RWPE1 (cell line): Measurements from ENCODE around the gene PCMTD2.

Experiments
- CTCF ChIA-PET: fragments of 350-600 bp; sonication (Branson Sonifier 250); formaldehyde crosslinking; extraction: SDS; loops from one replicate; lab custom pipeline; 2021; lab: Yijun Ruan, JAX
- POLR2A ChIA-PET: fragments of 400-600 bp; formaldehyde crosslinking; extraction: SDS; loops from one replicate; lab custom pipeline; 2020; ENCODE audit warnings: antibody characterized with exemption; ENCODE audit not compliant: low non-redundant PET; lab: Yijun Ruan, JAX
- DNase-seq: peaks from one replicate; pipeline ENCODE4 v3.0.0; 2012; ENCODE audit warnings: low spot score
- H3K27ac ChIP-seq: fragments of 450-650 bp; 2 replicates; pipeline ENCODE4 v1.5.1; 2017
- TF ChIP-seq, protein P1 (sequence below): fragments of 450-650 bp; conservative IDR thresholded peaks from 2 replicates; pipeline ENCODE4 v1.5.1; 2017; ENCODE audit warnings: low read depth, mild to moderate bottlenecking

PCMTD2 gene

DNA sequence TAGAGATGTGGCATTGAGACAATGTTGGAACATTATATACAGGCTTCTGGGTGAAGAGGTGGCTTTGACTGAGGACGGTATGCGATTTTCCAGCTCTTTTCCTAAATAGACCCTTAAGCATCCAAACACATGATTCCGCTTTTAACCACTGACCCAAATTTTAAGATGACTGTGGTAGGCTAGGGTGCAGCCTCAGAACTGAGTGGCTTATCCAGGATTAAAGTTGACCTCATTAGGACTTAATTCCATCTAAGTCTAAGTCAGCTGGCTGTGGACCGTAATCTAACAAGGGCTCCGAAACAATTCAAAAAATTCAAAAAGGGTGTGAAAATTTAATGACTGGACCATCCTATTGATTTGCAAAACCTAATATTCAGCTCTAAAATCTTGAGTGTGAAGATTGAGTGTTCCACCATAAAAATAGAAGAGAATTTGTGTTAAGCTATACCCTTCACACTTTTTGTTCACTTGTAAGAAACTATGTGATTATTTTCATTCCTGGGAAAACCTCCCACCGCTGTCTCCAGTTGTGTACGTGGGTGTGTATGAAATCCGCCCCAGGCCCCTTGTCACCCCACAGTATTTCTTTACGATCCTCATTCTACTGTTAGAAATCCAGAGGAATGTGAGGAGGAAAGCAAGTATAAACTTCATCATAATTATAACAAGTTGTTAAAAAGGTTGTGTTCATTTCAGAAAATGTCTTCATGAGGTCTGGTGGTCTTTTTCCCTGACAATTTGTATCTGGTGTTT is 2.7 kb downstream of the PCMTD2 start:
- TF ChIP-seq, protein P1, sequence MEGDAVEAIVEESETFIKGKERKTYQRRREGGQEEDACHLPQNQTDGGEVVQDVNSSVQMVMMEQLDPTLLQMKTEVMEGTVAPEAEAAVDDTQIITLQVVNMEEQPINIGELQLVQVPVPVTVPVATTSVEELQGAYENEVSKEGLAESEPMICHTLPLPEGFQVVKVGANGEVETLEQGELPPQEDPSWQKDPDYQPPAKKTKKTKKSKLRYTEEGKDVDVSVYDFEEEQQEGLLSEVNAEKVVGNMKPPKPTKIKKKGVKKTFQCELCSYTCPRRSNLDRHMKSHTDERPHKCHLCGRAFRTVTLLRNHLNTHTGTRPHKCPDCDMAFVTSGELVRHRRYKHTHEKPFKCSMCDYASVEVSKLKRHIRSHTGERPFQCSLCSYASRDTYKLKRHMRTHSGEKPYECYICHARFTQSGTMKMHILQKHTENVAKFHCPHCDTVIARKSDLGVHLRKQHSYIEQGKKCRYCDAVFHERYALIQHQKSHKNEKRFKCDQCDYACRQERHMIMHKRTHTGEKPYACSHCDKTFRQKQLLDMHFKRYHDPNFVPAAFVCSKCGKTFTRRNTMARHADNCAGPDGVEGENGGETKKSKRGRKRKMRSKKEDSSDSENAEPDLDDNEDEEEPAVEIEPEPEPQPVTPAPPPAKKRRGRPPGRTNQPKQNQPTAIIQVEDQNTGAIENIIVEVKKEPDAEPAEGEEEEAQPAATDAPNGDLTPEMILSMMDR = no peak
- POLR2A ChIA-PET = no interaction called here
- H3K27ac ChIP-seq = no peak overlapping the region
- CTCF ChIA-PET = no interaction called here
- DNase-seq = no peak

DNA sequence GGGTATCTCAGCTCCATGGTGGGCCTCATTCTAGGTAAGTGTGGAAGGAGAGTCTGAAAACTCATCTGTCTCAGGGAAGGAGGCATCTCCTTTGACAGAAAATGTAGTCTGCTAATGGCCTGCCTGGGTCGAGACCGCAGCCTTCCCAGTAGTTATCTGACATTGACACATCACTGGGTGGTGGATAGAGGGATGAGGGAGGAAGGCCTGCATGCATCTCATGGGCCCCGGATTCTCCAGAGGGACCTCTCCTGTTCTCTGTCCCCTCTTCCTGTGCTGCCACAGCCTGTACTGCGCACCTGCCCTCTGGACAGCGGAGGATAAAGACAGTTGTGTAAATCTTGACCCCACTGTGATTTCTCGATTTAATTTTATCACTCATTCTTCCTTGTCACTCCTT is 4.7 kb downstream of the PCMTD2 start:
- TF ChIP-seq, protein P1 = no peak
- DNase-seq = no peak
- CTCF ChIA-PET = no interaction called here
- H3K27ac ChIP-seq = no peak overlapping the region
- POLR2A ChIA-PET = no interaction called here

DNA sequence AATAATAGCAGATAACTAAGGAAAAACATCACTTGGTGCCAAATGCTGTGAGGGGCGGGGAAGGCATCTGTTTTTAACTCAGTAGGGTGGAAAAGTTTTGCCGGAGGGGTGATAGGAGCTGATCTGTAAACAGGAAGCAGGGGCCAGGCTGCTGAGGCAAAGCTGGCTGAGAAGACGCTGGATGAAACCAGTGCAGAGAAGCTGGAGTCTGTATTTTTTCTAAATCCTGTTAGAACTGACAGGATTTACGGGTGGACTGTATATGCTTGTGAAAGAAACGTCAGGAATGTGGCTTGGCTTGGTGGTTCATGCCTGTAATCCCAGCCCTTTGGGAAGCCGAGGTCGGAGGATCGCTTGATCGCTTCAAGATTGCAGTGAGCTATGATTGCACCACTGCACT is 5.6 kb downstream of the PCMTD2 start:
- no peak for DNase-seq
- TF ChIP-seq, protein P1 = no peak
- no peak overlapping the region for H3K27ac ChIP-seq
- CTCF ChIA-PET = interaction anchor here (0.7 kb wide), 2 partner anchors 141 to 1289 kb away, joined by 3 to 4 read pairs; no protein-coding TSS in a partner anchor
- POLR2A ChIA-PET = interaction anchor here (0.7 kb wide), 1 partner anchor 198 kb away, joined by 3 read pairs; the partner anchor contains the start of gene TCEA2

DNA sequence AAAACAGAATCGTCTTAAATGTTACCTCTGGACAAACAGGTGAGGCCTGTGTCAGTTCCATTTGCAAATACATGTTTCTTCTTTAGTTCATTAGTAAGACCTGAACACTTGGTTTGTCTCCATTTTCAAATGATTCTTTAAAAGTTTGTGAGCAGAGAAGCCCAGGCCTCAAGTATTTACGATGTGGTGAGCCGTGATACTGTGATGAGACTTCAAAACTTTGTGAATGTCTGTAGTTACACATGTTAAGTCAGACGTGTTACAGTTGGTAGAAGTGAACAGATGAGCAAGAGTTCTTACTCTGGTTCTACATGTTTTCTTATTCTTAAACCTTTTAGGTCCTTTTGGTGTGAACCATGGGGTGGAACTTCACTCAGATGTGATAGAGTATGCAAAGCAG is 8.5 kb downstream of the PCMTD2 start:
- TF ChIP-seq, protein P1 = no peak
- POLR2A ChIA-PET = no interaction called here
- no peak overlapping the region for H3K27ac ChIP-seq
- CTCF ChIA-PET = no interaction called here
- DNase-seq = no peak

DNA sequence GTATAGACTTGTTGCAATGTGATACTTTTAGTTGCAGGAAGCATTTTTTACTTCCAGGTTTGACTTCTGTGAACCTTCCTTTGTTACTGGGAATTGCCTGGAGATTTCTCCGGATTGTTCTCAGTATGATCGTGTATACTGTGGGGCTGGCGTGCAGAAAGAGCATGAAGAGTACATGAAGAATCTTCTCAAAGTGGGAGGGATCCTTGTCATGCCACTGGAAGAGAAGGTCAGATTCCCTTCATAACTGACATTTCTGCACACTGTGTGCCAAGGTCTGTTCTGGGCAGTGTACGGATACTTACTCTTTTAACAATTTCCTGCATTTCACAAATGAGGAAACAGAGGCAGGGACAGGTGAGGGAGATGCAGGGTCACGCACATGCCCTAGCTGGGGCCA is 9.7 kb downstream of the PCMTD2 start:
- DNase-seq = no peak
- H3K27ac ChIP-seq = no peak overlapping the region
- CTCF ChIA-PET = interaction anchor here (0.6 kb wide), 1 partner anchor 127 kb away, joined by 3 read pairs; no protein-coding TSS in a partner anchor
- POLR2A ChIA-PET = no interaction called here
- TF ChIP-seq, protein P1 = no peak

DNA sequence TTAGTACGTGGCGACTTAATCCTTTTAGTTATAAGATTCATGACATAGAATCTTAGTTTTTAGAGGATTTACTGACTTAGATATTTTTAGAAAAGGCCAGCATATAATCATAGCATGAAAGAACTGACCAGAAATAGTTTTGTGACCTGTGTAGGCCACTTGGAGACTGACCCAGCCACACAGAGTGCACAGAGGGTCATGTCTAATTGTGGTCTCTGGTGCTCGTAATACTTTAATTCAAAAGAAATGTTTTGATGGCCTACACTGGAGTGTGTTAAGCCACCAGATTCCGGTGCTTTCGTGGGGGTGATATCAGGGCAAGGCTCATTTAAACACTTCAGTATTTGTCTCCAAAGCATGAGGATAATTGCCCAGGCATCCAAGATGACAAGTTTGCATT is 11.4 kb downstream of the PCMTD2 start:
- ChIA-PET CTCF (no interaction called here), POLR2A (no interaction called here)
- DNase-seq = no peak
- TF ChIP-seq, protein P1 = no peak
- H3K27ac ChIP-seq = no peak overlapping the region
